Activated effector memory CD4-positive, alpha-beta T cell treated with anti-CD3 and anti-CD28 coated beads, Interleukin-2, amount 50 U/mL, for 16 hours (primary cell): ENCODE measurements around the gene WFDC5.
"Not testable (repeated sequence)": the region's sequence is repeated elsewhere in the genome, so short reads cannot be mapped to it uniquely, and the experiment has no call there.

Source experiments
- DNase-seq: peaks from one replicate; pipeline ENCODE4 v3.0.0-alpha.2; 2020

WFDC5 gene

DNA sequence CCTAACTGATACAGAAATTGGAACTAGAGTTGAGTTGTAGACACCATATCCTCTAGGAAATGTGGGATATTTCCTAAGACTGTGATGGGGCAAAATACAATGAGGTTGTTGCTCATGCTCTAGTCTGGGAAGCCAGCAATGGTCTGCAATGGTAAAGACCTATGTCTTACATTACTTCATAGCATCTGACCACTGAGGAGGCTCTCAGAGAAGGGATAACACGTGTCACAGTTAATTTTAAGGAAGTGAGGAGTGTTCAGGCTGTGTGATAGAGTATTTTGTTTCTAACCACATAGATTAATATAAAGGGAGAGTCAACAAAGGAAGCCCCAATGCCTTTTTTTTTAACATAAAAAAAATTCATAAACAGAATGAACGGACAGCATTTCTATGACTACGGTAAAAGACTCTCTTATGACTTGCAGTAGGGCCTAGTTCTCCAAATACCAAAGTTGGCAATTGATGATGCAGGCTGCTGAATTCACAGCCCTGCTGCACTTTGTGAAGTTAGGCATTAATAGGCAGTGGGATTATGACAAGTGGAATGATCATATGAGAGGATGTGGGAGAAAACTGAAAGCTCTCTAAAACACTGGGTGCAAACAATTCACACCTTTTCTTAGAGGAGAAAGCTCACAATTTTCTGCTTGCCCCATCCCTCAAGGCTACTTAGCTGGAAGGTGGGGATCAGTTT is 27.7 kb downstream of the WFDC5 start:
- DNase-seq = no peak

DNA sequence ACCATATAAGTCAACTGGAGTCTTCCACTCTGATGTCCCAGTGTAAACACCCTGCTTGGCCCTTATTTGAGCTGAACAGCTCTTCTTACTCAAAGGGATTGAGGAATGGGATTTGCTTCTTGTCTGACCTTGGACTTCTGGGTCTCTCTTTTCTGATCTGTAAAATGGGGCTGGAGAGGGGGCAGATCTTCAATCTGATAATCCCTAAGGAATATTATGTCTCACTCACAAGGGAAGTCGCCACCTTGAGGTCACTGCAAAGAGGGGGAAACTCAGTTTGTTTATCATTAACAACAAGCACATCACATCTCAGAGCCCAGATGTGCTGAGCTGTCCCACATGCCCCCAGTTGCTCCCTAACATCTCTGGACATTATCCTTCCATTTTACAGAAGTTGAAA is 29.1 kb downstream of the WFDC5 start:
- DNase-seq = no peak

DNA sequence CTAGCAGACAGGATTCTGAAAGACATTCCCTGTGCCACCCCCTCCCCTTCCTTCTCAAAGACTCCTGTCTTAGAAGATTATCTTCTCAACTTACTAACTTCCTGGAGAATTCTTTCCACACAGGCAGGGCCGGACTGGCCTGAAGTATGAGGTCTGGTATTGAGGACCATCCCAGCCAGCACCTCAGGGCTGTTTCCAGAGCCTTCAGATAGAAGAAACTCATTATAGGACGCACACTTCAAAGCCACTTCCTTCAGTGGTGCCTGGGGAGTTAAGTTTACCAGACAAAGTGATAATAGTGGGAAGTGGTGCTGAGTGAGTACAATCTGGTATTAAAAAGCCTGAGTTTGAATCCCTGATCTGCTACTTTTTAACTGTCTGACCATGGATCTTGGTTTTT is 29.7 kb downstream of the WFDC5 start:
- DNase-seq = no peak

DNA sequence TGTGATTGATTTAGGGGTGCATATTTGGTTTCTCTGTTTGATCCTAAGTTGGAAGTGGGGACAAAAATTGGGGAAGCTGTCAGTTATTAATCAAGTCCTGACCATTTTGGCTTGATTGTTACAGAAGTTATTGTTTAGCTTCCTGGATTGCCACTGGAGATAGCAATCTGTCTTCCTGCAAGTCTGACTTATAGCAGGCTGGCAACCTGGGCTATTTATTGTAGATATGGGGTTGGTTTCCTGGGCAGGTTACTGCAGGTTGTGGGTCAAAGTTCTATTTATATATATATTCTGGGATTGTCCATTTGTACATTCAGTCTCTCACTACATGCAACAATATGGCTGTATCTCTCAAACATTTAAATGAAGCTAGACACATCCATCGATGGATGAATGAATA is 31.8 kb downstream of the WFDC5 start:
- DNase-seq = no peak

DNA sequence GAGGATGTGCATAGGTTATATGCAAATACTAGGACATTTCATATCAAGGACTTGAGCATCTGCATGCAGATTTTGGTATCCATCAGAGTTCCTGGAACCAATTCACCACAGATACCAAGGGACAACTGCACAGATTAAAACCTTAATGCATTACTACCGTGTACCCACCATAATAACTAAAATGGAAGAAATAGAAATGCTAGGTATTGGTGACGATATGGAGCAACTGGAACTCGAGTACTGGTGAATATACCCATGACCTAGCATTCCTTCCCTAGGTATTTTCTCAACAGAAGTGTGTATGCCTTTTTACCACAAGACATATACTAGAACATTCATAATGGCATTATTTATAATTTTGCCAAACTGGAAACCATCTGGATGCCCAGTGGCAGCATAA is 32.5 kb downstream of the WFDC5 start:
- DNase-seq = no peak

DNA sequence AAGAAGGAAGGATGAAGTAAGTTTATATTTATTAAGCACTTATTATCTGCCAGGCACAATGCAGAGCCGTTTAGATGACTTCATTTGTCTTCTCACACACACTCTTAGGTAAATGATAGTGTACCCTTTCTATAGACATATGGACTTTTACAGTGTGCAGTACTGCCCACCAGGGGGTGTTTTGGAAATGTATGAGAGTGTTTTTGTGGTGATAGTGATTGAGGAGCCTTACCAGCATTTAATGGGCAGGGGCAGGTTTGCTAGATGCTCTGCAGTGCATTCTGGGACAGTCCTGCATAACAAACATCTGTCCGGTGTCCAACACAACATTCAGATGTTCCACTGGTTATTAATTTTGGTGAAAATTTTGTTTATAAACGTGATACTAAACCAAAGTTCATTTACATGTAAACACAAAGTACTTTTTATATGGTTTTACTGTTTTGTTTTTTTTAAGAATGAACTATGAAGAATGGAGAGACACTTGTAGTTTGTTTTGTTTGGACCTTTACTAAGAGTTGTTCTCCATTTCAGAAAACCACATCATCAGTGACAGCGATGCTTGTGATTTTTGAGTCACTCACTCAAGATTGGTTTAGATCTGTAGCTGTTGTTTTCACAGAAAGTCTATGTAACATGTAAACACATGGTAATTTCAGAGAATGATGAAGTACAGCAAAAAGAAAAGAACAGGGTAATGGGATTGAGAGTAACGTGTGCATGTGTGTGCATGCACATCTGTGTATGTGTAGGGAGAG is 33.9 kb downstream of the WFDC5 start:
- no peak for DNase-seq

DNA sequence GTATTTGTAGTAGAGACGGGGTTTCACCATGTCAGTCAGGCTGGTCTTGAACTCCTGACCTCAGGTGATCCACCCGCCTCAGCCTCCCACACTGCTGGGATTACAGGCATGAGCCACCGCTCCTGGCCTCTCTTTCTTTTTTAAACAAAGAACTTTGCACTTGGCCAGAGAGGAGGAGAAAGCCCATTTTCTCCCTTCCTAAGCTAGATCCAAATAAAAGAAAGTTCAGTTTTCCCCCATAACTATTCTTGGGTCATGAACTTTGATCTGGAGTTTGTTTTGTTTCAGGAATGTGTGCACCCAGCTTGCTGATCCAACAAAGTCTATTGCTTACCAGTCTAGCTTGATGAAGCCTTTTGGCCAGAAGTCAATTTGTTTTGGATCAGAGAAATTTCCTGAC is 37.4 kb downstream of the WFDC5 start:
- DNase-seq = no peak

DNA sequence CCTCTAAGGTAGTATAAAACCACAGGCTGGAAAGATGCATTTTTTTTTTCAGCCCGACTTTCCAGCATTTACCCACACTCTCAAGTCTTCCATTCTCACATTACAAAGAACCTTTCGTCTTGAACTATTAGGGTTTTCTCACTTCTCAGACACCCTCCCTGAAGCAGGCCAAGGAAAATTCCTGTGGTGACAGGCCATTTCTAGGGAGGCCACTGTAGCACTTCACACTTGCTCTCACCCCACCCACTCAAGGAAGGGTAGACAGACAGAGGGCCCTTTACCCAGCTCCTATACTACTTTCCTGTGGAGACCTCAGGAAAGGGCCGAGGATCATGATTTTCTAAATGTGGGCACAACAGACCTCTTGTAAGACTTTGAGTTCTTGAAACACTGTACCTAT is 41.8 kb downstream of the WFDC5 start:
- no peak for DNase-seq

DNA sequence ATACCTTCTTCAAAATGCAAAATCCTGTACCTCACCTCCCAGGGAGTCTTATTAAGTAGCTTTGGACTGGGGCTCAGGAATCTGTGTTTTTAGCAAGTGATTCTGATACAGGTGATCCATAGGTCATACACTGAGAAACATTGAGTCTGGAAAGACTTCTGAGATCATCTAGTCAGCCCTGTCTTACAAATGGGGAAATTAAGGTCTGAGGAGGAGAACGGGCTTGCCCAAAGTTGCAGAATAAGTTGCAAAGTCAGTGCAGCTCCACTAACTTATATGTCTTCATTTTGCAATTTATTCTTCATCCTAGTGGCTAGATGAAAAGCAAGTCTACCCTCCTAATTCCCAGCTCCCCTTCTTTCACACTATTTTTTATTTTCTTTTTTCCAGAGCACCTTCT is 42.9 kb downstream of the WFDC5 start:
- DNase-seq = no peak

DNA sequence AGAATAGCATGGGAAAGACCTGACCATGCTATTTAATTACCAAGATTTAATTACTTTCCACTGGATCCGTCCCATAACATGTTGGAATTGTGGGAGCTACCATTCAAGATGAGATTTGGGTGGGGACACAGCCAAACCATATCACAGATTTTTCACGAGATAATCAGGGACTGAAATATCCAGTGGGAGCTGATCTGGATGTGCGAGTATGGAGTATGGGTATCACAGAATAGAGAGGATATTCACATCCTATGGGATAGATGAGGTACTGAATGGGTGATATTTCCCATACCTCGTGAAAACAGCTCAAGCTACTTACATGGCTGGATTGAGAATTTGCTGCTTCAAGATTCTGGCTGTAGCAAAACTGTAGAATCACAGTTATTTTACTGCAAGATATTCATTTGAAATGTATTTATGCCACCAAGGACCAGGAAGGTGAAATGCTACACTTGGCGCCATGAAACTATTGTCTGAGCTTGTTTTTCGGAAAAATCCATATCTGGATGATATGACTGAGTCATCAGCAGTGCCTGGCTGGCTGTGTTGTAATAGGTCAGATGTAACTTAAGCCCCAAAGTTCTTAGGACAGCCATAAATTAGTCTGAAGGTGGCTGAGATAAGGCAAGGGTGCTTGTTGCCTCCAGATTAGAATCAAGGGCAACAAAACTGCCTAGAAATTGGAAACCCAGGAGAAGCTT is 43.9 kb downstream of the WFDC5 start:
- no peak for DNase-seq

DNA sequence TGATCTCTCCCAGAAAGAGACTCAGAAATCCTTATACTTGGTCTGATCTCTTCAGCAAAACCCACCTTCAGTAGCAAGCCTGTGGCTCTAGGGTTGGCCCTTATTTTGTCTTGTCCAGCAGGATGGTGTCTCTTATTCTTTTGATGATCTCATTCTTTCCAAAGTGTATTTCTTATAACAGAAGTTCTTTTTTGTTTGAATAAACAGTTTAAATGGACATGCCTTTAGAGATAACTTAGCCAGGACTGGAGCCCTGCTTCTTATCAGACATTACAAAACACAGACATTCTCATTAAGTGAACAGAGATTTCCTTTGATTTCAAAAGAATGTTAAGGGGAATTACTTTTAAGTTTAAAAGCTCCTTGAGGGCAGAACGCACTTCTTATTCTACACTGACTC is 45.7 kb downstream of the WFDC5 start:
- DNase-seq = no peak

DNA sequence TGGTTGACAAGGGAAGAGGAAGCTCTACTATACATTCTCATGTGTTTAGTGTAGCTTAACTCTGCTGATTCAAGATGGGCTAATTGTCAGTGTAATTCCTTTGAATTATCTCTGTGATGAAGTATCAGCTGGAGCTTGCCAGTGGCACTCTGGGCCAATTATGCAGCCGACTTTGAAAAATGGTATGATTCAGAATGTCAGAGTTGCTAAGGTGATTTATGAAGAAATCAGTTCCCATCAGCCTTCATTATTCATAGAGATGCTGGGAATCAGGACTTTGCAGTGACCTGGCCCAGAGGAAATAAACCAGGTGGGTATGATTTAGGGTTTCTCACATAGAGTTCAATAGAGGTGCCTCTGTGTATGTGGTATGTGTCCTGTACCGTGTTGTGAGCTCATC is 47.4 kb downstream of the WFDC5 start:
- DNase-seq = no peak

DNA sequence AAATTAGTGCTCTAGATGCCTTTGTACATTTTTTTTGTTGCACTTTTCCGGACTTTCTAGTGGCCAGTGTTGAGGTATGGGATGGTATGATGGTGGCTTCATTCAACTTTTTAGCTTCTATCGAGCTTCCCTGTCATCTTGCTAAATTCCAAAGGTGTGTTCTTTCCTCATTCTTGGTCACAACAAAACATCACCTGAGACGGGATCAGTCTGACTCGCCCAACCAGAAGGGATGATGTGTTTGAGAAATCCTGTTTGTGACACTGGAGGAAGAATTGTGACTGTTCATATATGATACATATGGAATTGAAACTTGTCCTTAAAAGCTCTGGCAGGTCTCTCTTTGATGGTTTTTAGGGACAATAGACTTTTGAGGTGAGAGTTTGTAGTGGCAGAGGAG is 47.9 kb downstream of the WFDC5 start:
- DNase-seq = no peak

DNA sequence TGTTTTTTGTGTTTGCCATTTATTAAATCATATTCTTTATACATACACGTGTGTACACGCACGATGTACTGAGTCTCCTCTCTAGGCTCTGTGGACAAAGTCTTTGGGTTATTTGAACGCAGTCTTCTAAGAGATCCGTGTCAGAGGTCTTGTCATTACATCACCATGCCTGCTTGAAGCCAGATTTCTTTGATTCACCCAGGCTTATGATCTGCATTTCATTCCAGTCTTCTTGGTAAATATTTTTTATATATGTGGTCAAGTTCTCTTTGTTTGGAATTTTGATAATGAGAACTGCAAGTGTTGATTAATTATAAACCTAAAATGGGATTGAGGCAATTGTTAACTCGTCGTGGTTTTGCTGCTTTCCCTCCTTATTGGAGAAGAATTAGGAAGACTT is 48.6 kb downstream of the WFDC5 start:
- DNase-seq = no peak

DNA sequence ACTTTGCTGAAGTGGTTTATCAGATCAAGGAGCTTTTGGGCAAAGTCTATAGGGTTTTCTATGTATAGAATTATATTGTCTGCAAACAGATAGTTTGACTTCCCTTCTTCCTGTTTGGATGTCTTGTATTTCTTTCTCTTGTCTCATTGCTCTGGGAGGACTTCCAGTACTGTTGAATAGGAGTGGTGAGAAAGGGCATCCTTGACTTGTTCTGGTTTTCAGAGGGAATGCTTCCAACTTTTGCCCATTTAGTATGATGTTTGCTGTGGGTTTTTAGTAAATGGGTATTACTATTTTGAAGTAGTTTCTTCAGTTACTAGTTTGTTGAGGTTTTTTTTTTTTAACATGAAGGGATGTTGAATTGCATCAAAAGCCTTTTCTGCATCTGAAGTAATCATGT is 50.2 kb downstream of the WFDC5 start:
- DNase-seq = no peak

DNA sequence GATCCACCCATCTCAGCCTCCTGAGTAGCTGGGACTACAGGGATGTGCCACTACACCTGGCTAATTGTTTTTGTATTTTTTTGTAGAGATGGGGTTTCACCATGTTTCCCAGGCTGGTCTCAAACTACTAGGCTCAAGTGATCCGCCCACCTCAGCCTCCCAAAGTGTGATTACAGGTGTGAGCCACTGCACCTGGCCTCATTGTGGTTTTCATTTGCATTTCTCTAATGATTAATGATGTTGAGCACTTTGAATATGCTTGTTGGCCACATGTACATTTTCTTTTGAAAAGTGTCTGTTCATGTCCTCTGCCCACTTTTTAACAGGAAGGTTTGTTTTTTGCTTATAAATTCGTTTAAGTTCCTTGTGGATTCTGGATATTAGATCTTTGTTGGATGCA is 51.9 kb downstream of the WFDC5 start:
- not testable (repeated sequence) for DNase-seq

DNA sequence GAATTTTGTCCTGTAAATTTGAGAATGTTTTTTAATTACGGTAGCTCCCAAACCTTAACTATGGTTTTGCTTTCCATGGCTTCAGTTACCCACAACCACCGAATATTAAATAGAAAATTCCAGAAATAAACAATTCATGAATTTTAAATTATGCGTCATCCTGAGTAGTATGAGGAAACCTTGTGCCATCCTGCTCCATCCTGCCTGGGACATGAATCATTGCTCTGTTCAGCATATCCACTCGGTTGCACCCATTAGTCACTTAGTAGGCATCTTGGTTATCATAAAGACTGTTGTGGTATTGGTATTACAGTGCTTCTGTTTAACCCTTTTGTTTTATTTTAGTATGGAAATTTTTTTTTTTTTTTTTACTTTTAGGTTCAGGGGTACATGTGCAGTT is 53.7 kb downstream of the WFDC5 start:
- no peak for DNase-seq

DNA sequence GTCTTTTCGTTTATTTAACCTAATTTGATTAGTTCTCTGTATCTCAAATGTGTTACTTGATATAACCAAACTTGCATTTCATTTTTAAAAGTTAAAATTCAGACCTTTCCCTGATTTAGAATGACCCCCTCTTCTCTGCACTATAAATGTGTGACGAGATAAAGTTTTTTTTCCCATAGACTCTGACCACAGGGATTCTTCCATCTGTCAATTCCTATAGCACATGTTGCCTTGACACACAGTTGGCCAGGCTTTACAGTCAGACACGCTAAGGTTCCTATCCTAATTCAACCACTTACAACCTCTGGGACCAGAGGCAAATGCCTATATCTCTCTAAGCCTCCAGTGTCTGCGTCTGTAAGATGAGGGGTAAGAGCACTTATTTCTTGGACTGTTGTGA is 54.7 kb downstream of the WFDC5 start:
- no peak for DNase-seq
